Memory B cell (primary cell): ENCODE results near the gene NCF4.
A peak's percentile ranks its signal among the peaks of the same experiment; 100 is the strongest.

Source experiments
- ATAC-seq: fragments of 150-1000 bp; cut with Tn5 transposase; 2 replicates; pipeline ENCODE4 v1.10.0; 2021; ENCODE audit warnings: low read depth, mild to moderate bottlenecking, moderate library complexity
- DNase-seq, 2 donors: peaks; one replicate each; pipeline ENCODE4 v3.0.0; 2022; ENCODE audit warnings: low spot score in 2 of 2
- H3K27ac Mint-ChIP-seq: one replicate; pipeline ENCODE4 v1.8.0; 2022; ENCODE audit warnings: mild to moderate bottlenecking, moderate library complexity, mixed read lengths
- H3K27me3 Mint-ChIP-seq: one replicate; pipeline ENCODE4 v1.8.0; 2022; ENCODE audit warnings: mixed read lengths
- H3K36me3 Mint-ChIP-seq: one replicate; pipeline ENCODE4 v1.8.0; 2022; ENCODE audit warnings: mild to moderate bottlenecking, mixed read lengths
- H3K4me1 Mint-ChIP-seq: one replicate; pipeline ENCODE4 v1.8.0; 2022; ENCODE audit warnings: mixed read lengths
- H3K4me3 Mint-ChIP-seq: one replicate; pipeline ENCODE4 v1.8.0; 2022; ENCODE audit warnings: mild to moderate bottlenecking, moderate library complexity, mixed read lengths
- H3K9me3 Mint-ChIP-seq: one replicate; pipeline ENCODE4 v1.8.0; 2022; ENCODE audit warnings: mixed read lengths

NCF4 gene

GRCh38 chr22:36860821-36861659, at the start of gene NCF4:
NCF4 (plus strand) TSS chr22:36861006; CDS start chr22:36861172, 166 bp downstream.
- Mint-ChIP-seq H3K36me3 (peaks cover 19% of the 10 kb centered on the region), H3K9me3 (no peaks in the 10 kb centered on the region), H3K27ac (peak within 1 kb of the TSS; percentile 94), H3K27me3 (no peaks in the 10 kb centered on the region), H3K4me1 (peaks cover 53% of the 10 kb centered on the region), H3K4me3 (peak within 1 kb of the TSS; percentile 78)
- ATAC-seq (peak; percentile 87), DNase-seq (peak; percentile 67 to 79)

GRCh38 chr22:36811094-36811800, 49.6 kb upstream of the NCF4 start:
- H3K4me1 Mint-ChIP-seq = no peaks in the 10 kb centered on the region
- no peak for ATAC-seq
- no peaks in the 10 kb centered on the region for H3K9me3 Mint-ChIP-seq
- H3K36me3 Mint-ChIP-seq = no peaks in the 10 kb centered on the region
- DNase-seq = no peak
- H3K27ac Mint-ChIP-seq = no peak overlapping the region
- H3K4me3 Mint-ChIP-seq = no peak overlapping the region
- peaks cover 22% of the 10 kb centered on the region for H3K27me3 Mint-ChIP-seq

- no peaks in the 10 kb centered on the region for H3K9me3 Mint-ChIP-seq
- no peak for DNase-seq
- no peaks in the 10 kb centered on the region for H3K36me3 Mint-ChIP-seq
- H3K27ac Mint-ChIP-seq = no peak overlapping the region
- ATAC-seq = no peak
- H3K4me1 Mint-ChIP-seq = peaks cover 5% of the 10 kb centered on the region
- no peak overlapping the region for H3K4me3 Mint-ChIP-seq
- H3K27me3 Mint-ChIP-seq = peaks cover 33% of the 10 kb centered on the region
Measured at GRCh38 chr22:36814801-36815200, 46.0 kb upstream of the NCF4 start.

- no peak for ATAC-seq
Measured at GRCh38 chr22:36815558-36816338, 45.1 kb upstream of the NCF4 start.

GRCh38 chr22:36816339-36816635, 44.5 kb upstream of the NCF4 start:
- H3K4me3 Mint-ChIP-seq = no peak overlapping the region
- H3K36me3 Mint-ChIP-seq = no peaks in the 10 kb centered on the region
- H3K4me1 Mint-ChIP-seq = peaks cover 5% of the 10 kb centered on the region
- ATAC-seq = no peak
- peaks cover 39% of the 10 kb centered on the region for H3K27me3 Mint-ChIP-seq
- no peaks in the 10 kb centered on the region for H3K9me3 Mint-ChIP-seq
- DNase-seq = no peak
- no peak overlapping the region for H3K27ac Mint-ChIP-seq

More at GRCh38 chr22:36815558-36816338, 45.1 kb upstream of the NCF4 start:
- Mint-ChIP-seq H3K27me3 (peaks cover 39% of the 10 kb centered on the region), H3K4me3 (no peak overlapping the region), H3K27ac (no peak overlapping the region), H3K9me3 (no peaks in the 10 kb centered on the region), H3K36me3 (no peaks in the 10 kb centered on the region), H3K4me1 (peaks cover 5% of the 10 kb centered on the region)
- no peak for DNase-seq

GRCh38 chr22:36816636-36817524, 43.9 kb upstream of the NCF4 start, which contains the start of gene PVALB:
PVALB (minus strand) TSS chr22:36817035; CDS start chr22:36817005, 30 bp downstream.
- H3K27me3 Mint-ChIP-seq = peaks cover 39% of the 10 kb centered on the region
- H3K27ac Mint-ChIP-seq = no peak within 1 kb of the TSS
- no peak within 1 kb of the TSS for H3K4me3 Mint-ChIP-seq
- H3K36me3 Mint-ChIP-seq = no peaks in the 10 kb centered on the region
- no peak for ATAC-seq
- DNase-seq = no peak
- H3K4me1 Mint-ChIP-seq = peaks cover 5% of the 10 kb centered on the region
- no peaks in the 10 kb centered on the region for H3K9me3 Mint-ChIP-seq

GRCh38 chr22:36817525-36817848, 43.3 kb upstream of the NCF4 start:
- Mint-ChIP-seq H3K27ac (no peak overlapping the region), H3K36me3 (no peaks in the 10 kb centered on the region), H3K4me1 (peaks cover 5% of the 10 kb centered on the region), H3K27me3 (peaks cover 39% of the 10 kb centered on the region), H3K4me3 (no peak overlapping the region), H3K9me3 (no peaks in the 10 kb centered on the region)
- ATAC-seq (no peak), DNase-seq (no peak)

- ATAC-seq = no peak
- Mint-ChIP-seq H3K4me1 (peaks cover 5% of the 10 kb centered on the region), H3K27ac (no peak overlapping the region), H3K9me3 (no peaks in the 10 kb centered on the region), H3K4me3 (no peak overlapping the region), H3K36me3 (no peaks in the 10 kb centered on the region), H3K27me3 (peaks cover 34% of the 10 kb centered on the region)
- DNase-seq = no peak
Measured at GRCh38 chr22:36818010-36818642, 42.7 kb upstream of the NCF4 start.

GRCh38 chr22:36819112-36819511, 41.7 kb upstream of the NCF4 start:
- DNase-seq = no peak
- ATAC-seq = no peak
- H3K9me3 Mint-ChIP-seq = no peaks in the 10 kb centered on the region
- peaks cover 33% of the 10 kb centered on the region for H3K27me3 Mint-ChIP-seq
- H3K27ac Mint-ChIP-seq = no peak overlapping the region
- H3K4me1 Mint-ChIP-seq = peaks cover 5% of the 10 kb centered on the region
- no peaks in the 10 kb centered on the region for H3K36me3 Mint-ChIP-seq
- no peak overlapping the region for H3K4me3 Mint-ChIP-seq

GRCh38 chr22:36822581-36822980, 38.2 kb upstream of the NCF4 start:
- Mint-ChIP-seq H3K4me3 (no peak overlapping the region), H3K27ac (no peak overlapping the region), H3K9me3 (no peaks in the 10 kb centered on the region), H3K4me1 (peaks cover 2% of the 10 kb centered on the region), H3K27me3 (peaks cover 32% of the 10 kb centered on the region), H3K36me3 (no peaks in the 10 kb centered on the region)
- no peak for ATAC-seq
- DNase-seq = no peak

- no peak overlapping the region for H3K27ac Mint-ChIP-seq
- no peaks in the 10 kb centered on the region for H3K4me1 Mint-ChIP-seq
- H3K27me3 Mint-ChIP-seq = peaks cover 31% of the 10 kb centered on the region
- H3K9me3 Mint-ChIP-seq = no peaks in the 10 kb centered on the region
- ATAC-seq (no peak), DNase-seq (no peak)
- no peak overlapping the region for H3K4me3 Mint-ChIP-seq
- no peaks in the 10 kb centered on the region for H3K36me3 Mint-ChIP-seq
Measured at GRCh38 chr22:36823186-36823839, 37.5 kb upstream of the NCF4 start.

GRCh38 chr22:36824655-36825054, 36.2 kb upstream of the NCF4 start:
- Mint-ChIP-seq H3K27me3 (peaks cover 31% of the 10 kb centered on the region), H3K27ac (no peak overlapping the region)

GRCh38 chr22:36826262-36826661, 34.5 kb upstream of the NCF4 start:
- Mint-ChIP-seq H3K4me3 (no peak overlapping the region), H3K9me3 (no peaks in the 10 kb centered on the region), H3K27ac (no peak overlapping the region), H3K36me3 (no peaks in the 10 kb centered on the region), H3K4me1 (no peaks in the 10 kb centered on the region), H3K27me3 (peaks cover 29% of the 10 kb centered on the region)
- DNase-seq = no peak
- no peak for ATAC-seq

More at GRCh38 chr22:36824655-36825054, 36.2 kb upstream of the NCF4 start:
- H3K4me1 Mint-ChIP-seq = no peaks in the 10 kb centered on the region
- H3K36me3 Mint-ChIP-seq = no peaks in the 10 kb centered on the region
- no peak for DNase-seq
- H3K4me3 Mint-ChIP-seq = no peak overlapping the region
- H3K9me3 Mint-ChIP-seq = no peaks in the 10 kb centered on the region
- ATAC-seq = no peak
